ENCODE results near the gene DEXI. TPM values are rescaled to one million over a fixed set of nuclear protein-coding genes. Genes with fewer than 3 reads are reported as not detected.

DEXI gene
- total and polyA plus RNA-seq, 9 of the 15 experiments (the other 6 are each of a cell fraction or from before 2014, with no cell fraction given) = 2.9 to 40.1 (median 22.0) TPM

DNA sequence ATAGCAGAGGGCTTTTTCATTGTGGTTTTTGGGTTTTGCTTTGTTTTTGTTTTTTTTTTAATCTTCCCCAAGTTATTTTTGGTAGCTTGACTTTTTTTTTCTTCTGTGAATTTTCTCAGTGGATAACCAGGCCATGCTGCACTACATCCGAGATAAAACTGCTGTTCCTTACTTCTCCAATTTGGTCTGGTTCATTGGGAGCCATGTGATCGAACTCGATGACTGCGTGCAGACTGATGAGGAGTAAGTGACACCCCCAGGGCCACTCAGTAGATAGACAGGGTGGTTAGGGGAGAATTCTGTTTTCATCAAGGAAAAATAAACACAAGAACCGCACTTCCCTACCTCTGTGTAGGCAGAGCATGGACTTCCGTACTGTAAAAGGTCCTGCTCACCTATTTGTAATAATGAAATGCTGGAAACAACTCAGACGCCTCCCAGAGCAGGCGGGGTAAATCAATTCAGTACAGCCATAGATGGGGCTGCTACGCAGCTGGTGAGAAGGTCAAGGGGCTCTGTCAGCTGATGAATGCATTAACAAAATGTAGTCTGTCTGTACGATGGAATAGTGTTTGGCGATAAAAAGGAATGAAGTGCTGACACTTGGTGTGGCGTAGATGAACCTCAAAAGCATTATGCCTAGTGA lies 30.7 kb upstream of the DEXI start (continued):
- TF ChIP-seq, protein P1, sequence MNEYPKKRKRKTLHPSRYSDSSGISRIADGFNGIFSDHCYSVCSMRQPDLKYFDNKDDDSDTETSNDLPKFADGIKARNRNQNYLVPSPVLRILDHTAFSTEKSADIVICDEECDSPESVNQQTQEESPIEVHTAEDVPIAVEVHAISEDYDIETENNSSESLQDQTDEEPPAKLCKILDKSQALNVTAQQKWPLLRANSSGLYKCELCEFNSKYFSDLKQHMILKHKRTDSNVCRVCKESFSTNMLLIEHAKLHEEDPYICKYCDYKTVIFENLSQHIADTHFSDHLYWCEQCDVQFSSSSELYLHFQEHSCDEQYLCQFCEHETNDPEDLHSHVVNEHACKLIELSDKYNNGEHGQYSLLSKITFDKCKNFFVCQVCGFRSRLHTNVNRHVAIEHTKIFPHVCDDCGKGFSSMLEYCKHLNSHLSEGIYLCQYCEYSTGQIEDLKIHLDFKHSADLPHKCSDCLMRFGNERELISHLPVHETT (CRISPR knock-in tag; conservative IDR thresholded peaks at IDR 0.05 in 1 of 2, IDR thresholded peaks at IDR 0.05 in 1 of 2) = no peak
- TF ChIP-seq ZNF644 (tag; IDR thresholded peaks at IDR 0.05; ENCODE audit: low read depth) (no peak), ZNF583 (CRISPR knock-in tag; IDR thresholded peaks at IDR 0.05) (0 out of 2 replicates have a peak, but pooled peaks have one; percentile 13), MEF2D (tag; conservative IDR thresholded peaks at IDR 0.05; ENCODE audit: low read depth) (peak; percentile 43; the same call in 1 of the 2 replicates), SRSF1 (IDR thresholded peaks at IDR 0.05; ENCODE audit: low read depth, low read length) (no peak), DMBX1 (CRISPR knock-in tag; IDR thresholded peaks at IDR 0.05; ENCODE audit: borderline replicate concordance) (peak; percentile 12; the same call in 1 of the 2 replicates)

All from K562 (cell line).